GM13976 (cell line): ENCODE measurements around the gene VPS45.

ENCODE experiments used
- DNase-seq: peaks from one replicate; pipeline ENCODE4 v3.0.0; 2012; ENCODE audit warnings: low spot score
- in situ Hi-C: fragments of 300-500 bp; cut with MboI; formaldehyde crosslinking; loops from one replicate; pipeline ENCODE4 v1.12.0; 2022; ENCODE audit warnings: low sequenced_read_pairs, mixed read lengths, inconsistent platforms; ENCODE audit not compliant: unreplicated experiment
- TF ChIP-seq, protein P1 (sequence below): IDR thresholded peaks from 2 replicates; pipeline ENCODE4 v1.5.1; 2012; ENCODE audit warnings: borderline replicate concordance, mild to moderate bottlenecking; ENCODE audit not compliant: insufficient read depth; ENCODE audit errors: extremely low read depth, missing control alignments, control extremely low read depth

Gene VPS45

DNA sequence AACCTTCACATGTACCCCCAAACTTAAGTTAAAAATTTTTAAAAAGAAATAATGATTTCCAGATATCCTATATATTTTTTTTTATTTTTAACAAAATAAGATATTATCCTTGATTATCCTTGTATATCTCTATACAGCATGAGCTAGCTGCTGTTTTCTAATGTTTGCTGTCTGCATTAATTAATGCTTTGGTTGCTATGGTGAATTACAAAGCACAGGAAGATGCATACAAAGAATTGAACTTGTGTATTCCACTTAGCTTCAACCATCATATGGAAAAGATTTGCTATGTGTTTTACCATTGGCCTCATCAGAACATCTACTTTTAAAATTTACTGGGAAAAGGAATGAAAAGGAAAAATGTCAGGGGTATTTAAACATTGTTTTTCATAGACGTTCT is 35.4 kb downstream of the VPS45 start:
- no peak for DNase-seq
- in situ Hi-C loops, result no loop called here
- TF ChIP-seq, protein P1, sequence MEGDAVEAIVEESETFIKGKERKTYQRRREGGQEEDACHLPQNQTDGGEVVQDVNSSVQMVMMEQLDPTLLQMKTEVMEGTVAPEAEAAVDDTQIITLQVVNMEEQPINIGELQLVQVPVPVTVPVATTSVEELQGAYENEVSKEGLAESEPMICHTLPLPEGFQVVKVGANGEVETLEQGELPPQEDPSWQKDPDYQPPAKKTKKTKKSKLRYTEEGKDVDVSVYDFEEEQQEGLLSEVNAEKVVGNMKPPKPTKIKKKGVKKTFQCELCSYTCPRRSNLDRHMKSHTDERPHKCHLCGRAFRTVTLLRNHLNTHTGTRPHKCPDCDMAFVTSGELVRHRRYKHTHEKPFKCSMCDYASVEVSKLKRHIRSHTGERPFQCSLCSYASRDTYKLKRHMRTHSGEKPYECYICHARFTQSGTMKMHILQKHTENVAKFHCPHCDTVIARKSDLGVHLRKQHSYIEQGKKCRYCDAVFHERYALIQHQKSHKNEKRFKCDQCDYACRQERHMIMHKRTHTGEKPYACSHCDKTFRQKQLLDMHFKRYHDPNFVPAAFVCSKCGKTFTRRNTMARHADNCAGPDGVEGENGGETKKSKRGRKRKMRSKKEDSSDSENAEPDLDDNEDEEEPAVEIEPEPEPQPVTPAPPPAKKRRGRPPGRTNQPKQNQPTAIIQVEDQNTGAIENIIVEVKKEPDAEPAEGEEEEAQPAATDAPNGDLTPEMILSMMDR, result no peak

DNA sequence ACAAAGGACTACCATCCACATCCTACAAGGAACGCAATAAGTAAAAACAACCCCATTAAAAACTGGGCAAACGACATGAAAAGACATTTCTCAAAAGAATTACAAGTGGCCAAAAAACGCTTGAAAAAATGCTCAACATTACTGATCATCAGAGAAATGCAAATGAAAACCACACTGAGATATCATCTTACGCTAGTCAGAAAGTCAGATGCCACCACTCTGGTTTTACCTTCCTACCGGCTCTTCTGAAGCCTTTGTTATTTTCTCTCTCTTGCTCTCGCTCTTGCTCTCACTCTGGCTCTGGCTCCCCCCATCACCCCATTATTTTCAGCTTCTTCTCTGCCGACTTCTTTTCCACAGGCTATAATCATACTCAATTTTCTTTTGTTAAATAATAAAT is 38.8 kb downstream of the VPS45 start:
- in situ Hi-C loops, result no loop called here

DNA sequence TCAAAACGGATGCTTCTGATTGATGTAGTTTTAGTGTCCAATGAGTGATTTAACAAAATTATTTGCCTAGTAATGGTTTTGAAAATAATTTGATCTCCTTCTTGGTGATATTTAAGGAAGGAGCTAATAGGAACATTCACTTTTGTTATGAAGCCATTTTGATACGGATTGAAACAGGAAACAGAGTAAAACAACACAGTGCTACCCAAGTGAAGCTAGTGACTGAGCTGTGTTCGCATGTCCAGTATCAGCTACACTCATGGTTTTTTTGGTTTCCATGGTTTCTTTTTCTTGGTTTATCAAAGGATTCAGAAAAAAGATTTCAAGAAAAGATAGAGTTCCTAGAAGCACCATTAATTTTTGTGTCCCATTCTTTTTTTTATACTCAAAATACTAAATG is 42.0 kb downstream of the VPS45 start:
- TF ChIP-seq, protein P1, result no peak
- no peak for DNase-seq
- in situ Hi-C loops, result no loop called here

More for the DNA sequence above, 38.8 kb downstream of the VPS45 start:
- TF ChIP-seq, protein P1, result no peak
- DNase-seq, result no peak

DNA sequence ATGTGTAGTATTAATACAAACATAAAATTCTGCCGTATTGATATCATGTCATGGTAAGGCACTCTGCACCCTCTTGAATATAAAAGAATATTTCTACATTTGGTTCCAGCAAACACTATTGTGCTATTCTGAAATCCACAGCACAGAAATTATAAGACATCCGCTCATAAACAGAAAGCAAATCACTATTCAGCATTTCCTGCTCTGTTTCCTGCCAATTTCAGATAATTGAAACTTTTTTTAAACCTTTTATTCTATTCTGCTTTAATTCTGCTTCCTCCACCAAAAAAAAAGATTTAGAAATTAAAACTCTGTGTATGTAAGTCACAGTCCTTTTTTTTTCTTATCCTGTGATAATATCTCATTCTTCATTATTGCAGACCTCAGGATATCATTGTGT is 42.5 kb downstream of the VPS45 start:
- TF ChIP-seq, protein P1, result no peak
- in situ Hi-C loops, result no loop called here
- DNase-seq, result no peak

DNA sequence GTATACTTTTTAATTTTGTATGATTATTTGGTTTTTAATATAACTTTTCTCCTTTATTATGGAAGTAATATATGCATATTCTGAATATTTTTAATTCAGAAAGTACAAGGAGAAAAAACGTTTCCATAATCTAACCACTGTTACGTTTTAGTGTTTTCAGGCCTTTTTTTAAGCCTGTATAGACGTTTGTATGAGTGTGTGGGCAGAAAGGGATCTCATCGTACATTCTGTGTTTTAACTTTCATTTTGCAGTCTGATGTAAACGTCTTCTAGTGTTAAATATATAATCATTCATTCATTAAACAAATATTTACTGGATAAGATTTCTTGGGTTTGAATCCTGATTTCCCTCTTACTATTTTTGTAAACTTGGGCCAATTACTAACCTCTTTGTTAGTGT is 44.1 kb downstream of the VPS45 start:
- TF ChIP-seq, protein P1, result no peak
- no peak for DNase-seq
- in situ Hi-C loops, result no loop called here

DNA sequence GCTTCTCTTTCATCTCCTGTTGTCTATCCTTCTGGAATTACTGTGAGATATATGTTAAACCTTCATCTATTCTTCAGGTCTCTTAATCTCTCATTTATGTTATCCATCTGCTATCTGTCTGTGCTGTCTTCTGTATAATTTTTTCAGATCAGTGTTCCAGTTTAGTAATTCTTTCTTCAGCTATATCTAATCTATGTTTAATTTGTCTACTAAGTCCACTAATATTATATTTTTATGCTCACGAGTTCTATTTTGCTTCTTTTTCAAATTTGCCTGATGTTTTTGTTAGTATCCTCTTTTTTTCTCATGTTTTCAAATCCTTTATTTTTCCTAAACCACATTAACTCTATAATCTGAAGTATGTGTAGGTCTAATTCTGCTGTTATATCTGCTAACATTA is 47.5 kb downstream of the VPS45 start:
- TF ChIP-seq, protein P1, result no peak
- in situ Hi-C loops, result no loop called here
- no peak for DNase-seq

DNA sequence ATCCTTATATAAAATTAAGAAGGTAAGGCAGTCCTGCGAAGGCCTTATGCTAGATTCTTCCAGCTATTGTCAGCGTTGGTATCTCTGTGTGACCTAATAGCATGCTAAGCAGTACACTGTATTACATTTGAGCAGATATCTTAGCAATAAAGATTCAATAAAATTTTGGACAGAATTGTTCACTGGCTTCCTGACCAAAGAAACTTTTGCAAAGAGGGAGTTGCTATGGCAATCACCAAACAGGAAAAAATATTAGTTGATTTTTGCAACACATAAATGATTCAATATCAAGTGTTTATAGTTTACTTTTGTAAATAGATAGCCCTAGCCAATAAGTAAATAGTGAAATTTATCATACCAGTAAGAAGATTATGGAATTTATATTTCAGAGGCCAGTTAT is 51.1 kb downstream of the VPS45 start:
- TF ChIP-seq, protein P1, result no peak
- in situ Hi-C loops, result no loop called here
- DNase-seq, result no peak
